Measurements from ENCODE around the gene BANP.
"Not testable (repeated sequence)": the region's sequence is repeated elsewhere in the genome, so short reads cannot be mapped to it uniquely, and the experiment has no call there.

Gene BANP

GRCh38 chr16:87934752-87935425 lies 16.3 kb upstream of the BANP start:
- H3K79me1 ChIP-seq (ENCODE audit: low read length); H2AK5ac ChIP-seq (ENCODE audit: low read length); H3K9ac ChIP-seq (ENCODE audit: low read length); H3K4me1 ChIP-seq (ENCODE audit: control insufficient read depth in 1 of 2, insufficient read depth in 2 of 2, low read length in 2 of 2); H3K4me2 ChIP-seq (ENCODE audit: low read length); H4K91ac ChIP-seq (ENCODE audit: low read depth, low read length); H3K27ac ChIP-seq (ENCODE audit: low read depth, low read length); H3K14ac ChIP-seq (ENCODE audit: low read length); H2BK5ac ChIP-seq (ENCODE audit: low read depth, low read length, poor library complexity); H3K9me3 ChIP-seq (ENCODE audit: insufficient read depth, low read depth, low read length); H3K23ac ChIP-seq (ENCODE audit: low read length); H3K27me3 ChIP-seq (ENCODE audit: insufficient read depth, low read length); H4K12ac ChIP-seq (ENCODE audit: low read depth, low read length); H3K79me2 ChIP-seq (ENCODE audit: control insufficient read depth, insufficient read depth, low read length, poor library complexity); DNase-seq; H2BK12ac ChIP-seq (ENCODE audit: low read length); H4K8ac ChIP-seq (ENCODE audit: low read depth, low read length); H3K4ac ChIP-seq (ENCODE audit: low read depth, low read length); H3K18ac ChIP-seq (ENCODE audit: low read length); H3K4me3 ChIP-seq (ENCODE audit: low read depth, low read length); H2AFZ ChIP-seq (ENCODE audit: insufficient read depth, low read length, poor library complexity); H2BK120ac ChIP-seq (ENCODE audit: insufficient read depth, low read length, poor library complexity); H3K36me3 ChIP-seq (ENCODE audit: control insufficient read depth in 1 of 2, insufficient read depth in 2 of 2, low read length in 2 of 2): not testable (repeated sequence)
- WGBS (ENCODE audit: extremely low coverage, insufficient coverage, insufficient read length) = no CpG with 5 or more reads among the region's 19 CpGs

GRCh38 chr16:87936016-87936374 lies 15.2 kb upstream of the BANP start:
- H3K9ac ChIP-seq (ENCODE audit: low read length); H2AFZ ChIP-seq (ENCODE audit: insufficient read depth, low read length, poor library complexity); H3K23ac ChIP-seq (ENCODE audit: low read length); H2BK5ac ChIP-seq (ENCODE audit: low read depth, low read length, poor library complexity); H3K79me2 ChIP-seq (ENCODE audit: control insufficient read depth, insufficient read depth, low read length, poor library complexity); H3K4me1 ChIP-seq (ENCODE audit: control insufficient read depth in 1 of 2, insufficient read depth in 2 of 2, low read length in 2 of 2); H2BK12ac ChIP-seq (ENCODE audit: low read length); H3K36me3 ChIP-seq (ENCODE audit: control insufficient read depth in 1 of 2, insufficient read depth in 2 of 2, low read length in 2 of 2); H4K8ac ChIP-seq (ENCODE audit: low read depth, low read length); H3K27me3 ChIP-seq (ENCODE audit: insufficient read depth, low read length); H3K14ac ChIP-seq (ENCODE audit: low read length); H3K4ac ChIP-seq (ENCODE audit: low read depth, low read length); H3K4me2 ChIP-seq (ENCODE audit: low read length); H3K27ac ChIP-seq (ENCODE audit: low read depth, low read length); H4K91ac ChIP-seq (ENCODE audit: low read depth, low read length); H2BK120ac ChIP-seq (ENCODE audit: insufficient read depth, low read length, poor library complexity); H3K79me1 ChIP-seq (ENCODE audit: low read length); H3K4me3 ChIP-seq (ENCODE audit: low read depth, low read length); DNase-seq; H3K9me3 ChIP-seq (ENCODE audit: insufficient read depth, low read depth, low read length); H2AK5ac ChIP-seq (ENCODE audit: low read length); H4K12ac ChIP-seq (ENCODE audit: low read depth, low read length); H3K18ac ChIP-seq (ENCODE audit: low read length): not testable (repeated sequence)
- no CpG with 5 or more reads among the region's 14 CpGs for WGBS (ENCODE audit: extremely low coverage, insufficient coverage, insufficient read length)

- H3K9ac ChIP-seq (ENCODE audit: low read length) = no peak within 1 kb of the TSS
- H3K79me2 ChIP-seq (ENCODE audit: control insufficient read depth, insufficient read depth, low read length, poor library complexity) = no peaks in the 10 kb centered on the region
- H2BK120ac ChIP-seq (ENCODE audit: insufficient read depth, low read length, poor library complexity) = no peak within 1 kb of the TSS
- no peaks in the 10 kb centered on the region for H3K4me1 ChIP-seq (ENCODE audit: control insufficient read depth in 1 of 2, insufficient read depth in 2 of 2, low read length in 2 of 2)
- H4K8ac ChIP-seq (ENCODE audit: low read depth, low read length) = no peak within 1 kb of the TSS
- H2BK5ac ChIP-seq (ENCODE audit: low read depth, low read length, poor library complexity) = no peak within 1 kb of the TSS
- no peak within 1 kb of the TSS for H3K4ac ChIP-seq (ENCODE audit: low read depth, low read length)
- H3K36me3 ChIP-seq (ENCODE audit: control insufficient read depth in 1 of 2, insufficient read depth in 2 of 2, low read length in 2 of 2) = no peaks in the 10 kb centered on the region
- H3K14ac ChIP-seq (ENCODE audit: low read length) = no peak within 1 kb of the TSS
- no peak within 1 kb of the TSS for H4K12ac ChIP-seq (ENCODE audit: low read depth, low read length)
- H3K23ac ChIP-seq (ENCODE audit: low read length) = no peak within 1 kb of the TSS
- no peak within 1 kb of the TSS for H3K4me3 ChIP-seq (ENCODE audit: low read depth, low read length)
- no peak within 1 kb of the TSS for H3K18ac ChIP-seq (ENCODE audit: low read length)
- no peak within 1 kb of the TSS for H3K27ac ChIP-seq (ENCODE audit: low read depth, low read length)
- DNase-seq = no peak
- H2AK5ac ChIP-seq (ENCODE audit: low read length) = no peak within 1 kb of the TSS
- H3K9me3 ChIP-seq (ENCODE audit: insufficient read depth, low read depth, low read length) = no peaks in the 10 kb centered on the region
- H2BK12ac ChIP-seq (ENCODE audit: low read length) = no peak within 1 kb of the TSS
- no CpG with 5 or more reads among the region's 15 CpGs for WGBS (ENCODE audit: extremely low coverage, insufficient coverage, insufficient read length)
- H4K91ac ChIP-seq (ENCODE audit: low read depth, low read length) = no peak within 1 kb of the TSS
- H3K79me1 ChIP-seq (ENCODE audit: low read length) = no peaks in the 10 kb centered on the region
- no peak within 1 kb of the TSS for H3K4me2 ChIP-seq (ENCODE audit: low read length)
- H3K27me3 ChIP-seq (ENCODE audit: insufficient read depth, low read length) = no peaks in the 10 kb centered on the region
- H2AFZ ChIP-seq (ENCODE audit: insufficient read depth, low read length, poor library complexity) = no peak within 1 kb of the TSS
These were observed 14.6 kb upstream of the BANP start, which contains the start of gene CA5A for GRCh38 chr16:87936375-87937230. TSS of gene CA5A (minus strand) at chr16:87936529. CDS start at chr16:87936450, 79 bp downstream.

- H2BK5ac ChIP-seq (ENCODE audit: low read depth, low read length, poor library complexity); H3K4ac ChIP-seq (ENCODE audit: low read depth, low read length); H4K8ac ChIP-seq (ENCODE audit: low read depth, low read length); DNase-seq; H2BK12ac ChIP-seq (ENCODE audit: low read length); H3K4me1 ChIP-seq (ENCODE audit: control insufficient read depth in 1 of 2, insufficient read depth in 2 of 2, low read length in 2 of 2); H4K91ac ChIP-seq (ENCODE audit: low read depth, low read length); H4K12ac ChIP-seq (ENCODE audit: low read depth, low read length); H2BK120ac ChIP-seq (ENCODE audit: insufficient read depth, low read length, poor library complexity); H3K36me3 ChIP-seq (ENCODE audit: control insufficient read depth in 1 of 2, insufficient read depth in 2 of 2, low read length in 2 of 2); H3K79me2 ChIP-seq (ENCODE audit: control insufficient read depth, insufficient read depth, low read length, poor library complexity); H3K18ac ChIP-seq (ENCODE audit: low read length); H3K27ac ChIP-seq (ENCODE audit: low read depth, low read length); H2AFZ ChIP-seq (ENCODE audit: insufficient read depth, low read length, poor library complexity); H3K79me1 ChIP-seq (ENCODE audit: low read length); H2AK5ac ChIP-seq (ENCODE audit: low read length); H3K27me3 ChIP-seq (ENCODE audit: insufficient read depth, low read length); H3K23ac ChIP-seq (ENCODE audit: low read length); H3K14ac ChIP-seq (ENCODE audit: low read length); H3K4me2 ChIP-seq (ENCODE audit: low read length); H3K9ac ChIP-seq (ENCODE audit: low read length); H3K9me3 ChIP-seq (ENCODE audit: insufficient read depth, low read depth, low read length); H3K4me3 ChIP-seq (ENCODE audit: low read depth, low read length): not testable (repeated sequence)
- no CpG with 5 or more reads among the region's 7 CpGs for WGBS (ENCODE audit: extremely low coverage, insufficient coverage, insufficient read length)
These were observed 14.0 kb upstream of the BANP start for GRCh38 chr16:87937231-87937542.

Data from trophoblast cell (in vitro differentiated cells and primary cell).